HK-2 (cell line): ENCODE results near the gene RAI1.
A peak's percentile ranks its signal among the peaks of the same experiment; 100 is the strongest.

Experiments used
- DNase-seq: peaks from one replicate; pipeline ENCODE4 v3.0.0-alpha.2; 2018; ENCODE audit not compliant: unreplicated experiment

Gene RAI1

GRCh38 chr17:17766077-17766743 lies 85.0 kb downstream of the RAI1 start:
- no peak for DNase-seq

GRCh38 chr17:17766744-17767120 lies 85.5 kb downstream of the RAI1 start:
- DNase-seq, result no peak

GRCh38 chr17:17767154-17767869 lies 86.1 kb downstream of the RAI1 start:
- no peak for DNase-seq

- no peak for DNase-seq
Observed at GRCh38 chr17:17767887-17768418, 86.7 kb downstream of the RAI1 start.

- DNase-seq, result no peak
Observed at GRCh38 chr17:17768424-17769088, 87.3 kb downstream of the RAI1 start.

GRCh38 chr17:17769869-17770631 lies 88.8 kb downstream of the RAI1 start:
- no peak for DNase-seq

GRCh38 chr17:17770632-17771044 lies 89.4 kb downstream of the RAI1 start:
- no peak for DNase-seq

- DNase-seq, result no peak
Observed at GRCh38 chr17:17771498-17772201, 90.4 kb downstream of the RAI1 start.

GRCh38 chr17:17772231-17772630 lies 91.0 kb downstream of the RAI1 start:
- DNase-seq, result no peak

GRCh38 chr17:17774009-17774881 lies 93.0 kb downstream of the RAI1 start:
- no peak for DNase-seq

- no peak for DNase-seq
Observed at GRCh38 chr17:17776889-17777288, 95.6 kb downstream of the RAI1 start.

- no peak for DNase-seq
Observed at GRCh38 chr17:17778308-17779014, 97.2 kb downstream of the RAI1 start.

- DNase-seq, result no peak
Observed at GRCh38 chr17:17779015-17779611, 97.9 kb downstream of the RAI1 start.

- peak; percentile 33 for DNase-seq
Observed at GRCh38 chr17:17780922-17781590, 99.8 kb downstream of the RAI1 start.

- no peak for DNase-seq
Observed at GRCh38 chr17:17781591-17782496, 100.6 kb downstream of the RAI1 start.

- DNase-seq, result no peak
Observed at GRCh38 chr17:17782523-17783115, 101.4 kb downstream of the RAI1 start.

GRCh38 chr17:17783116-17783824 lies 102.0 kb downstream of the RAI1 start:
- DNase-seq, result no peak
